ENCODE measurements around the gene FBLN5.

Gene FBLN5

DNA sequence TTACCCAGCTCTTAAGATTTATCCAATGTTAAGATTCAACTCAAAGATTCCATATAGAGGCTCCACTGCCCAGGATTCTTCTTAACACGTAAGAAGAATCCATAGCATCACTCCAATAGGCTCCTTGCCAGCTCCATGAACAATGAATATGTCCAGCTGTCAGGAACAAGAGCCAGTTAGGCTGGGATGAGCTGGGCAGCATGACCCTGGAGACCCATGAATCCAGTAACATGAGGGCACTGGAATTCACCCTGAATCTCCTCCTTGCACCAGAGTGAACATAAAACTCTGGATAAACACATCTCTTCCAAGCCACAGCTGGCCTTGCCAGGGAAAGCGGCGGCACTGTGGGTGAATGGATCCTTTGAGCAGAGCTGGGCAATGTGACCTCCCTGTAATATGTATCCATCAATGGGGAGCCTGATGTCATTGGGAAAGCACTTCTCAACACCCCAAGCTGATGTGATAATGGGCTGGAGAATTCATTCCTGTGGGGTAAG is 55.7 kb downstream of the FBLN5 start:
- H3K9ac ChIP-seq (ENCODE audit: low read length): no peak overlapping the region
- no peak overlapping the region for H3K27ac ChIP-seq (ENCODE audit: low read depth, low read length, poor library complexity, severe bottlenecking)
- TF ChIP-seq CTCF (IDR thresholded peaks at IDR 0.05; ENCODE audit: low read length) (no peak), EZH2 (IDR thresholded peaks at IDR 0.05; ENCODE audit: borderline replicate concordance, low read length) (no peak)
- H3K4me1 ChIP-seq (ENCODE audit: insufficient read depth, low read length, severe bottlenecking): peaks cover 21% of the 10 kb centered on the region
- no peak overlapping the region for H3K4me3 ChIP-seq (ENCODE audit: low read depth, low read length, poor library complexity, severe bottlenecking)
- no peaks in the 10 kb centered on the region for H3F3A ChIP-seq (ENCODE audit: insufficient read depth, low read length)
- H3K79me2 ChIP-seq (ENCODE audit: insufficient read depth, low read length): no peaks in the 10 kb centered on the region
- H3K9me2 ChIP-seq (ENCODE audit: low read depth, low read length): no peaks in the 10 kb centered on the region
- H3K9me3 ChIP-seq (ENCODE audit: low read length): no peaks in the 10 kb centered on the region
- no peaks in the 10 kb centered on the region for H4K20me1 ChIP-seq (ENCODE audit: insufficient read depth, low read length)
- no peaks in the 10 kb centered on the region for H3K27me3 ChIP-seq (ENCODE audit: insufficient read depth, low read length)
- no peaks in the 10 kb centered on the region for H3K36me3 ChIP-seq (ENCODE audit: insufficient read depth, low read length)
- H3K4me2 ChIP-seq (ENCODE audit: low read length): no peak overlapping the region
- H2AFZ ChIP-seq (ENCODE audit: low read length): no peak overlapping the region

GRCh38 chr14:91891101-91891500 is 56.4 kb downstream of the FBLN5 start:
- Histone ChIP-seq H3K4me1 (ENCODE audit: insufficient read depth, low read length, severe bottlenecking) (peaks cover 21% of the 10 kb centered on the region), H3K36me3 (ENCODE audit: insufficient read depth, low read length) (no peaks in the 10 kb centered on the region), H3K27ac (ENCODE audit: low read depth, low read length, poor library complexity, severe bottlenecking) (no peak overlapping the region), H3K79me2 (ENCODE audit: insufficient read depth, low read length) (no peaks in the 10 kb centered on the region), H3K9me3 (ENCODE audit: low read length) (no peaks in the 10 kb centered on the region), H4K20me1 (ENCODE audit: insufficient read depth, low read length) (no peaks in the 10 kb centered on the region), H3F3A (ENCODE audit: insufficient read depth, low read length) (no peaks in the 10 kb centered on the region), H3K4me3 (ENCODE audit: low read depth, low read length, poor library complexity, severe bottlenecking) (no peak overlapping the region), H3K9ac (ENCODE audit: low read length) (no peak overlapping the region), H3K4me2 (ENCODE audit: low read length) (no peak overlapping the region), H3K27me3 (ENCODE audit: insufficient read depth, low read length) (no peaks in the 10 kb centered on the region), H2AFZ (ENCODE audit: low read length) (no peak overlapping the region), H3K9me2 (ENCODE audit: low read depth, low read length) (no peaks in the 10 kb centered on the region)
- no peak for TF ChIP-seq EZH2 (IDR thresholded peaks at IDR 0.05; ENCODE audit: borderline replicate concordance, low read length)
- TF ChIP-seq CTCF (IDR thresholded peaks at IDR 0.05; ENCODE audit: low read length): no peak

- no peak overlapping the region for H3K27ac ChIP-seq (ENCODE audit: low read depth, low read length, poor library complexity, severe bottlenecking)
- peaks cover 21% of the 10 kb centered on the region for H3K4me1 ChIP-seq (ENCODE audit: insufficient read depth, low read length, severe bottlenecking)
- no peaks in the 10 kb centered on the region for H3K27me3 ChIP-seq (ENCODE audit: insufficient read depth, low read length)
- H4K20me1 ChIP-seq (ENCODE audit: insufficient read depth, low read length): no peaks in the 10 kb centered on the region
- H3K9me3 ChIP-seq (ENCODE audit: low read length): no peaks in the 10 kb centered on the region
- H3F3A ChIP-seq (ENCODE audit: insufficient read depth, low read length): no peaks in the 10 kb centered on the region
- H3K4me2 ChIP-seq (ENCODE audit: low read length): no peak overlapping the region
- TF ChIP-seq CTCF (IDR thresholded peaks at IDR 0.05; ENCODE audit: low read length) (no peak), EZH2 (IDR thresholded peaks at IDR 0.05; ENCODE audit: borderline replicate concordance, low read length) (no peak)
- no peak overlapping the region for H3K4me3 ChIP-seq (ENCODE audit: low read depth, low read length, poor library complexity, severe bottlenecking)
- H3K36me3 ChIP-seq (ENCODE audit: insufficient read depth, low read length): no peaks in the 10 kb centered on the region
- H3K79me2 ChIP-seq (ENCODE audit: insufficient read depth, low read length): no peaks in the 10 kb centered on the region
- no peak overlapping the region for H2AFZ ChIP-seq (ENCODE audit: low read length)
- no peak overlapping the region for H3K9ac ChIP-seq (ENCODE audit: low read length)
- no peaks in the 10 kb centered on the region for H3K9me2 ChIP-seq (ENCODE audit: low read depth, low read length)
Measured at GRCh38 chr14:91890291-91890749, 57.2 kb downstream of the FBLN5 start.

Data from OCI-LY1 (cell line).